Common myeloid progenitor, CD34-positive (primary cell): ENCODE results near the gene ZMIZ2.

Source experiments
- CTCF ChIA-PET: fragments of 350-600 bp; sonication (Branson Sonifier 250); formaldehyde crosslinking; loops from one replicate; lab custom pipeline; 2021; ENCODE audit warnings: antibody characterized with exemption; lab: Charles Lee
- POLR2A ChIA-PET: fragments of 350-600 bp; sonication (Branson Sonifier 250); formaldehyde crosslinking; loops from one replicate; lab custom pipeline; 2021; ENCODE audit warnings: antibody characterized with exemption; lab: Charles Lee
- DNase-seq, 3 donors: peaks; one replicate each; pipeline versions ENCODE4 v3.0.0 to v3.0.0-alpha.2; 2013
- H3K27ac ChIP-seq, 2 experiments: 1 replicate in 1 of 2; 2 replicates in 1 of 2; pipeline ENCODE4 v1.7.0; 2013; ENCODE audit warnings: inconsistent platforms in 2 of 2, low read length in 2 of 2, mild to moderate bottlenecking in 2 of 2, low read depth in 1 of 2, moderate library complexity in 1 of 2; ENCODE audit not compliant: severe bottlenecking in 2 of 2, insufficient read depth in 1 of 2, poor library complexity in 1 of 2
- H3K27me3 ChIP-seq, 5 experiments: replicated peaks in 2 of 5; 1 replicate in 3 of 5; 2 replicates in 2 of 5; pipeline versions ENCODE4 v1.6.1 to v1.7.0; 2013; ENCODE audit warnings: low read length in 4 of 5, mild to moderate bottlenecking in 2 of 5, moderate library complexity in 2 of 5, inconsistent platforms in 1 of 5; ENCODE audit not compliant: insufficient read depth in 5 of 5, control insufficient read depth in 4 of 5
- H3K36me3 ChIP-seq, 4 experiments: 1 replicate in 2 of 4; 2 replicates in 2 of 4; pipeline versions ENCODE4 v1.6.1 to v1.7.0; 2013; ENCODE audit warnings: low read length in 3 of 4, control low read depth in 1 of 4, mild to moderate bottlenecking in 1 of 4; ENCODE audit not compliant: control insufficient read depth in 4 of 4, insufficient read depth in 4 of 4
- H3K4me1 ChIP-seq, 4 experiments: 1 replicate in 3 of 4; 2 replicates in 1 of 4; pipeline versions ENCODE4 v1.6.1 to v1.7.1; 2013; ENCODE audit warnings: low read length in 3 of 4, mild to moderate bottlenecking in 3 of 4, control low read depth in 1 of 4, inconsistent platforms in 1 of 4, moderate library complexity in 1 of 4; ENCODE audit not compliant: control insufficient read depth in 4 of 4, insufficient read depth in 4 of 4; ENCODE audit errors: control extremely low read depth in 1 of 4
- H3K4me3 ChIP-seq, 7 experiments: 1 replicate in 4 of 7; 2 replicates in 3 of 7; pipeline versions ENCODE4 v1.5.1 to v1.7.0; 2013; ENCODE audit warnings: mild to moderate bottlenecking in 7 of 7, low read length in 6 of 7, moderate library complexity in 6 of 7, inconsistent platforms in 2 of 7, low read depth in 2 of 7, control low read depth in 1 of 7; ENCODE audit not compliant: insufficient read depth in 4 of 7, control insufficient read depth in 1 of 7; ENCODE audit errors: extremely low read depth in 1 of 7
- H3K9me3 ChIP-seq, 5 experiments: 1 replicate in 4 of 5; 2 replicates in 1 of 5; pipeline versions ENCODE4 v1.6.1 to v1.7.1; 2013; ENCODE audit warnings: low read length in 4 of 5, mild to moderate bottlenecking in 2 of 5, inconsistent platforms in 1 of 5, low read depth in 1 of 5, moderate library complexity in 1 of 5; ENCODE audit not compliant: control insufficient read depth in 4 of 5, insufficient read depth in 2 of 5; ENCODE audit errors: control extremely low read depth in 1 of 5
- WGBS: methylation state at CpG from one replicate; pipeline ENCODE4 v1.1.5; 2013; ENCODE audit not compliant: insufficient coverage; 5-methylcytosine and 5-hydroxymethylcytosine counted together

ZMIZ2 gene

DNA sequence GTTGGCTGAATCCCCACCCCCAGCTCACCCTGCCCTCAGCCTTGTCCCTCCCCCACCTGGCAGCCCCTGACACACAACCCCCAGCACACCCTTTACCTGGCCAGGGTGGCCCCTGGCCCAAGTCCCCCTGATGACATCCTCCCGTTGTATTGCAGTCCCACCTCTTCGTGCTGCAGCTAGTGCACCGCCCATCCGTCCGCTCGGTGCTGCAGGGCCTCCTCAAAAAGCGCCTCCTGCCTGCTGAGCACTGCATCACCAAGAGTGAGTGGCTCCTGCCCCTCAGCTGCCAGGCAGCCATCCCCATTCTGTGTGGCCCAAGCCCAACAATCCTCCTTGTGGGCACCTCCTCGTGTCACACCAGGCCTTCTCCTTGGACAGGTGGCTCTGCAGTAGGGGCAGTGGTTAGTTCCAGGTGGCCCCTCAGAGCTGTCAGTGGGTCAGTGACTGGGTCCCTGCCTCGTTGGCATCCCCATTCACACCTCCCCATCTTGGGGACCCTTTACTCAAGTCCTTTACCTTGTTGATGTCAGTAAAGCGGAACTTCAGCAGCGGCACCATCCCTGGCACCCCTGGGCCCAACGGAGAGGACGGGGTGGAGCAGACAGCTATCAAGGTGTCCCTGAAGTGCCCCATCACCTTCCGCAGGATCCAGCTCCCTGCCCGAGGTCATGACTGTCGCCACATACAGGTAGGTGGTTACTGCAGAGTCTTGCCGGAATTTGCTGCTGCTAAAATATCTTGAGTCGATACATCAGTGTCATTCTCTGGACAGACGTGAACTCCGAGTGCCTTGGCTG lies 14.3 kb downstream of the ZMIZ2 start:
- CTCF ChIA-PET: interaction anchor here (1.1 to 2.0 kb wide), 2 partner anchors 20 to 28 kb away, joined by 3 to 5 read pairs; no protein-coding TSS in a partner anchor

DNA sequence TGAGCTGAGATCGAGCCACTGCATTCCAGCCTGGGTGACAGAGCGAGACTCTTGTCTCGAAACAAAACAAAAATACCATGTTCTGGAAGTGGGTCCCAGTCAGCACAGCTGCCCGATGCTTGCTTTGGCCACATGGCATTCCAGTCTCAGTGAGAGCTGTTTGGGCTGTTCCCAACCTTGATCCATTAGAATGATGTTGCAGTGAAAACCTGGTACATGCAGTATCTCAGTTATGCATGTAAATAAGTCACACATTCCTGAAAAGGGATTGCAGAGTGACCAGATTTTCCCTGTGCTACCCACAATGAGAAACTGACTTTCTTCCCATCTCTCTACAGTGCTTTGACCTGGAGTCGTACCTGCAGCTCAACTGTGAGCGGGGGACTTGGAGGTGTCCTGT lies 15.4 kb downstream of the ZMIZ2 start:
- H3K27ac ChIP-seq: no peak overlapping the region
- ChIA-PET POLR2A (no interaction called here), CTCF (interaction anchor here (0.5 to 2.0 kb wide), 2 partner anchors 19 to 31 kb away, joined by 3 to 5 read pairs; no protein-coding TSS in a partner anchor)
- peaks cover 0 to 15% (median 3%) of the 10 kb centered on the region in 4 experiments for H3K4me1 ChIP-seq
- peaks cover 7 to 89% (median 72%) of the 10 kb centered on the region in 4 experiments for H3K36me3 ChIP-seq
- H3K9me3 ChIP-seq: no peaks in the 10 kb centered on the region
- no peaks in the 10 kb centered on the region for H3K27me3 ChIP-seq
- no peak for DNase-seq
- WGBS: 97% methylated on average over 5 of the region's 6 CpGs
- H3K4me3 ChIP-seq: no peak overlapping the region

More for the DNA sequence above, 14.3 kb downstream of the ZMIZ2 start:
- Histone ChIP-seq H3K9me3 (no peaks in the 10 kb centered on the region), H3K4me3 (no peak overlapping the region), H3K36me3 (peaks cover 7 to 92% (median 72%) of the 10 kb centered on the region in 4 experiments), H3K4me1 (peaks cover 0 to 4% (median 1%) of the 10 kb centered on the region in 4 experiments), H3K27ac (no peak overlapping the region), H3K27me3 (no peaks in the 10 kb centered on the region)
- POLR2A ChIA-PET: interaction anchor here (0.6 kb wide), 1 partner anchor 198 kb away, joined by 5 read pairs; no protein-coding TSS in a partner anchor
- 97% methylated on average over 20 of the region's 20 CpGs for WGBS
- DNase-seq: no peak

DNA sequence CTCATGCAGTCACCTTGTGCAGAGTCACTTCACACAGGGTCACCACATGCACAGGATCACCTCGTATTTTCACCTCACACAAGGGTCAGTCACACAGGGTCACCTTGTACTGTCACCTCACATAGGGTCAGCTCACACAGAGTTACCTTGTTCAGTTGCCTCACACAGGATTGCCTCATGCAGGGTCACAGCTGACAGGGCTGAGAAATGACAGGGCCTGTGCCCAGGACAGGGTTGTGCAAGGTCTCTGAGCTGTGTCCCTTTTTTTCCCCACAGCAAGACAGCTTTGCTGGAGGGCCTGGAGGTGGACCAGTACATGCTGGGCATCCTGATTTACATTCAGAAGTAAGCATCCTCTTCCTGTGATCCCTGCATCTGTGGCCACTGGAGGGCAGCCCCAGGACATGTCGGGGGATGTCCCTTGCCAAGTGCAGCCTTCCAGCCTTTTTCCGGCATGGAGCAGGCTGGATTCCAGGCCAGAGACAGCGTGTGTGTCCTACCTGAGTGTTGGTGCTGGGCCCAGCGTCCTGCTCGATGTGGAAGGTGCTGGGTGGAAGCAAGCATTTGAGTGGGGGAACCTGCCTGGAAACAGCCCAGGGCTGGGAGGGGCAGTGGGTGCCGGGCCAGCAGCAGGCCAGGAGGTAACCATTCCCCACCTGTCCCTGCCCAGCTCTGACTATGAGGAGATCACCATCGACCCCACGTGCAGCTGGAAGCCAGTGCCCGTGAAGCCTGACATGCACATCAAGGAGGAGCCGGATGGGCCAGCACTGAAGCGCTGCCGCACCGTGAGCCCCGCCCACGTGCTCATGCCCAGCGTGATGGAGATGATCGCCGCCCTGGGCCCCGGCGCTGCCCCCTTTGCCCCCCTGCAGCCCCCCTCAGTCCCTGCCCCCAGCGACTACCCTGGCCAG lies 16.3 kb downstream of the ZMIZ2 start:
- Histone ChIP-seq H3K4me3 (no peak overlapping the region), H3K27me3 (no peaks in the 10 kb centered on the region), H3K36me3 (peaks cover 7 to 82% (median 66%) of the 10 kb centered on the region in 4 experiments), H3K27ac (no peak overlapping the region), H3K9me3 (no peaks in the 10 kb centered on the region), H3K4me1 (peaks cover 0 to 18% (median 7%) of the 10 kb centered on the region in 4 experiments)
- POLR2A ChIA-PET: no interaction called here
- CTCF ChIA-PET: interaction anchor here (2.0 kb wide), 1 partner anchor 18 kb away, joined by 5 read pairs; no protein-coding TSS in a partner anchor
- DNase-seq: no peak
- 96% methylated on average over 15 of the region's 22 CpGs for WGBS

DNA sequence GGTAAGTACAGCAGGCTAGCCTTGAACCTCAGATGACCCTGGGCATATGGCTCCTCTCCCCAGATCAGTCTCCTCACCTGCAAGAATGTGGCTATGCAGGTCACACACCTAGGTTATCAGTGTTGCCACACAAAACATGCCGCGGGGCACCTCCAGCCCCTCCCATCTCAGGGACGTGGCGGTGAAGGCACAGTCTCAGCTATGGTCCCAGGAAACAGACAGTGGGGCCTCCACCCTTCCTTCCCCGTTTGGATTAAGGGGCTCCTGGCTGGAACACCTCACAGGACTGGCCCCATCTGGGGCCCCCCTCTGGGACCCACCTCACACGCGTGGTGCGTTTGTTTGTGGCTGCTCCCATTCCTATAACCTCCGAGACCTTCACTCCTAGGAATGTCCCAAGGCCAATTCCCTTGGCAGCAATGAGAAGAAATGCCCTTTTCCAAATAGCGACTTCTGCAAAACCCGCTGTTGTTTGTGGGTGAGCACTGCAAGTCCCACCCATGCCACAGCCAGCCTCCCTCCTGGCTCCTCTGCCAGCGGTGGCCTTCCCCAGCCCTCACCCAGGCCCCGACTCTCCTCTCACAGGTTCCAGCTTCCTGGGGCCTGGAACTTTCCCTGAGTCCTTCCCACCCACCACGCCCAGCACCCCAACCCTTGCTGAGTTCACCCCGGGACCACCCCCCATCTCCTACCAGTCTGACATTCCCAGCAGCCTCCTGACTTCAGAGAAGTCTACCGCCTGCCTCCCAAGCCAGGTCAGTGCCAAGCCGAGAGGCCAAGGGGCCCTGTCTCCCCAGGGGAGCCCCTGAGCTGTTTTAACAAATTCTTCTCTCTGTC lies 17.1 kb downstream of the ZMIZ2 start:
- CTCF ChIA-PET: no interaction called here
- POLR2A ChIA-PET: no interaction called here
- WGBS: 94% methylated on average over 16 of the region's 17 CpGs

DNA sequence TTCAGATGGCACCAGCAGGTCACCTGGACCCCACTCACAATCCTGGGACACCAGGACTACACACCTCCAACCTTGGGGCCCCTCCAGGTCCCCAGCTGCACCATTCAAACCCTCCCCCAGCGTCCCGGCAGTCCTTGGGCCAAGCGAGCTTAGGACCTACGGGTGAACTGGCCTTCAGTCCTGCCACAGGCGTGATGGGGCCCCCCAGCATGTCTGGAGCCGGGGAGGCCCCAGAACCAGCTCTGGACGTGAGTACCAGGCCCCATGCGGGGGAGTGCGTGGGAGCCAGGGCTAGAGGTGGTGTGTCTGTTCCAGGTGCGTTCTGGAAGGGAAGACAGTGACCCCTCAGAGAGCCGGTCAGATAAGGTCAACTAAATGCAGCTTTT lies 17.8 kb downstream of the ZMIZ2 start:
- Histone ChIP-seq H3K27me3 (no peaks in the 10 kb centered on the region), H3K9me3 (no peaks in the 10 kb centered on the region), H3K36me3 (peaks cover 2 to 69% (median 52%) of the 10 kb centered on the region in 4 experiments), H3K4me3 (no peak overlapping the region), H3K27ac (no peak overlapping the region), H3K4me1 (peaks cover 0 to 21% (median 8%) of the 10 kb centered on the region in 4 experiments)
- no peak for DNase-seq
- WGBS: 96% methylated on average over 9 of the region's 11 CpGs
- POLR2A ChIA-PET: no interaction called here
- CTCF ChIA-PET: interaction anchor here (2.1 kb wide), 1 partner anchor 17 kb away, joined by 8 read pairs; no protein-coding TSS in a partner anchor

More for the DNA sequence above, 17.1 kb downstream of the ZMIZ2 start:
- H3K27me3 ChIP-seq: no peaks in the 10 kb centered on the region
- peaks cover 0 to 21% (median 8%) of the 10 kb centered on the region in 4 experiments for H3K4me1 ChIP-seq
- H3K9me3 ChIP-seq: no peaks in the 10 kb centered on the region
- H3K4me3 ChIP-seq: no peak overlapping the region
- H3K36me3 ChIP-seq: peaks cover 4 to 75% (median 58%) of the 10 kb centered on the region in 4 experiments
- no peak overlapping the region for H3K27ac ChIP-seq
- no peak for DNase-seq

DNA sequence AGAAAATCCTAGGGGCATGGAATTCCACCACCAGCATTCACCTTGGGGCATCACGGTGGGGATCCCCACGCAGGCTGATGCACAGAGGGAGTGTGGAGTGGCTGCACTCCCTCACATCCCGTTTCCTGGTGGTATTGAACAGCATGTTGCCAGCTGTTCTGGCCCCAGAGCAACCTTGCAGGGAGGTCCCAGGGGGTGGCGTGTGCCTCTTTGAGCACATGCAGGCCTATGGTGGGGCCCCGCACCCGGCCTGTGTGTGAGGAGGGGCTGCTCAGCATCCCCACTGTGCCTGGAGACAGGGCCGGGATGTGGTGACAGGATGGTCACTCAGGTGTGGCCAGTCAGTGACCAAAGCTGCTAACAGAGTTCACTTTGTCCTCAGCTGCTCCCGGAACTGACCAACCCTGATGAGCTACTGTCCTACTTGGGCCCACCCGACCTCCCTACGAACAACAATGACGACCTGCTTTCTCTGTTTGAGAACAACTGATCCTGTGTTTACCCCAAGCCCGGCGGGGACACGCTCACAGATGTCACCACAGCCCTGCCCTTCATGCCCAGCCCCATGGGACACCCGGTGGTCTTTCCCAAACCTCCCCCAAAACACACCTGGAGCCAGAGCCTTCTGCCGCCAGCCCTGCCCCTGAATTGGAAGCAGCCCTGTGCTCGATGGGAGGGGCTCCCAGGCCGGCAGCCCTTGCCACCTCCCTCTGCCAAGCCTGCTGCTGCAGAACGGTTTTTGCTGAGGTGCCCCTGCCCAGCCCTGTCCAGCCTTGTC lies 18.7 kb downstream of the ZMIZ2 start:
- H3K4me3 ChIP-seq: no peak overlapping the region
- no peaks in the 10 kb centered on the region for H3K9me3 ChIP-seq
- H3K27me3 ChIP-seq: no peaks in the 10 kb centered on the region
- H3K36me3 ChIP-seq: peaks cover 2 to 60% (median 47%) of the 10 kb centered on the region in 4 experiments
- ChIA-PET POLR2A (no interaction called here), CTCF (interaction anchor here (1.2 to 2.1 kb wide), 2 partner anchors 18 to 90 kb away, joined by 3 to 8 read pairs; no protein-coding TSS in a partner anchor)
- H3K4me1 ChIP-seq: peaks cover 0 to 21% (median 8%) of the 10 kb centered on the region in 4 experiments
- no peak for DNase-seq
- WGBS: 95% methylated on average over 15 of the region's 19 CpGs
- peak overlapping the region in 1 of 2 experiments; percentile 5 for H3K27ac ChIP-seq
